Neural cell (in vitro differentiated cells): ENCODE results near the gene CCDC27. TPM values are rescaled to one million over a fixed set of nuclear protein-coding genes. Genes with fewer than 3 reads are reported as not detected.

Source experiments
- H2AFZ ChIP-seq: fragments of 200-600, 300-800 bp; sonication (generic), shearing (Covaris generic); 2 replicates; pipeline ENCODE4 v1.6.0; 2014; ENCODE audit warnings: low read depth, mild to moderate bottlenecking, antibody characterized with exemption, low read length, moderate library complexity
- H3F3A ChIP-seq: fragments of 200-600 bp; shearing (Covaris generic); 2 replicates; pipeline ENCODE4 v1.6.1; 2016; ENCODE audit warnings: mild to moderate bottlenecking, moderate library complexity, mixed read lengths, antibody characterized with exemption, low read length; ENCODE audit not compliant: insufficient read depth, poor library complexity, severe bottlenecking
- H3K27ac ChIP-seq: fragments of 200-600, 300-800 bp; sonication (generic), shearing (Covaris generic); 2 replicates; pipeline ENCODE4 v1.5.1; 2014; ENCODE audit warnings: mild to moderate bottlenecking, low read length, moderate library complexity
- H3K27me3 ChIP-seq: fragments of 300-800, 200-600 bp; sonication (generic), shearing (Covaris generic); 2 replicates; pipeline ENCODE4 v1.6.0; 2014; ENCODE audit warnings: mild to moderate bottlenecking, low read depth, low read length, moderate library complexity; ENCODE audit not compliant: insufficient read depth
- H3K36me3 ChIP-seq: fragments of 300-800, 200-600 bp; sonication (generic), shearing (Covaris generic); 2 replicates; pipeline ENCODE4 v1.5.1; 2014; ENCODE audit warnings: mild to moderate bottlenecking, antibody characterized with exemption, low read length, moderate library complexity; ENCODE audit not compliant: insufficient read depth
- H3K4me2 ChIP-seq: fragments of 300-800, 200-600 bp; sonication (generic), shearing (Covaris generic); 2 replicates; pipeline ENCODE4 v1.6.0; 2014; ENCODE audit warnings: mild to moderate bottlenecking, low read length
- H3K4me3 ChIP-seq: fragments of 300-800, 200-600 bp; sonication (generic), shearing (Covaris generic); 2 replicates; pipeline ENCODE4 v1.5.1; 2014; ENCODE audit warnings: mild to moderate bottlenecking, low read length, moderate library complexity
- H3K79me2 ChIP-seq: fragments of 200-600 bp; shearing (Covaris generic); replicated peaks from 2 replicates; pipeline ENCODE4 v1.6.0; 2014; ENCODE audit warnings: mild to moderate bottlenecking, low read length, moderate library complexity; ENCODE audit not compliant: insufficient read depth
- H3K9ac ChIP-seq: fragments of 300-800, 200-600 bp; sonication (generic), shearing (Covaris generic); 2 replicates; pipeline ENCODE4 v1.6.1; 2016; ENCODE audit warnings: mild to moderate bottlenecking, low read length, mixed read lengths
- H3K9me2 ChIP-seq: fragments of 200-600 bp; shearing (Covaris generic); 2 replicates; pipeline ENCODE4 v1.6.1; 2016; ENCODE audit warnings: mild to moderate bottlenecking, low read length, mixed read lengths; ENCODE audit not compliant: insufficient read depth
- H3K9me3 ChIP-seq: fragments of 200-600, 300-800 bp; sonication (generic), shearing (Covaris generic); 2 replicates; pipeline ENCODE4 v1.6.1; 2016; ENCODE audit warnings: mild to moderate bottlenecking, mixed run types, low read length, moderate library complexity, mixed read lengths
- H4K20me1 ChIP-seq: fragments of 200-600 bp; shearing (Covaris generic); 2 replicates; pipeline ENCODE4 v1.6.1; 2016; ENCODE audit warnings: mild to moderate bottlenecking, mixed run types; ENCODE audit not compliant: insufficient read depth
- CTCF ChIP-seq: fragments of 450-650 bp; IDR thresholded peaks from 2 replicates; pipeline ENCODE4 v1.5.1; 2014; ENCODE audit warnings: antibody characterized with exemption, mild to moderate bottlenecking, moderate library complexity; ENCODE audit not compliant: poor library complexity, severe bottlenecking
- EP300 ChIP-seq: fragments of 450-650 bp; conservative IDR thresholded peaks from 2 replicates; pipeline ENCODE4 v1.6.1; 2014; ENCODE audit warnings: antibody characterized with exemption, mild to moderate bottlenecking, moderate library complexity; ENCODE audit not compliant: poor library complexity, severe bottlenecking
- EZH2 ChIP-seq: fragments of 200-600, 300-800 bp; shearing (Covaris generic), sonication (generic); IDR thresholded peaks from 2 replicates; pipeline ENCODE4 v1.6.1; 2014; ENCODE audit warnings: antibody characterized with exemption, low read length, borderline replicate concordance, mild to moderate bottlenecking; ENCODE audit not compliant: insufficient read depth, poor library complexity, severe bottlenecking
- MXI1 ChIP-seq: fragments of 450-650 bp; conservative IDR thresholded peaks from 2 replicates; pipeline ENCODE4 v1.6.1; 2014; ENCODE audit warnings: antibody characterized with exemption, mild to moderate bottlenecking; ENCODE audit not compliant: poor library complexity, severe bottlenecking
- POLR2AphosphoS5 ChIP-seq: IDR thresholded peaks from 2 replicates; pipeline ENCODE4 v1.6.1; 2012
- RAD21 ChIP-seq: fragments of 450-650 bp; conservative IDR thresholded peaks from 2 replicates; pipeline ENCODE4 v1.6.1; 2014; ENCODE audit warnings: antibody characterized with exemption, mild to moderate bottlenecking, moderate library complexity
- SMC3 ChIP-seq: fragments of 450-650 bp; conservative IDR thresholded peaks from 2 replicates; pipeline ENCODE4 v1.6.1; 2014; ENCODE audit warnings: antibody characterized with exemption, mild to moderate bottlenecking, moderate library complexity; ENCODE audit not compliant: poor library complexity
- TAF1 ChIP-seq: IDR thresholded peaks from 2 replicates; pipeline ENCODE4 v1.6.1; 2012; ENCODE audit warnings: low read depth
- polyA plus RNA-seq: library from polyadenylated mRNA; depleted of rRNA; stranded (reverse); fragments of >200 nt; gene quantifications from 2 replicates; pipeline ENCODE4 v1.2.3, GENCODE V29; 2014
- TF ChIP-seq, protein P1 (sequence below): IDR thresholded peaks from 2 replicates; pipeline ENCODE4 v1.6.1; 2012; ENCODE audit warnings: borderline replicate concordance

CCDC27 gene
- polyA plus RNA-seq, 1 donor from 2014 or later: not detected

GRCh38 chr1:3790500-3790923 is 38.3 kb downstream of the CCDC27 start:
- no peak overlapping the region for H3K4me3 ChIP-seq

DNA sequence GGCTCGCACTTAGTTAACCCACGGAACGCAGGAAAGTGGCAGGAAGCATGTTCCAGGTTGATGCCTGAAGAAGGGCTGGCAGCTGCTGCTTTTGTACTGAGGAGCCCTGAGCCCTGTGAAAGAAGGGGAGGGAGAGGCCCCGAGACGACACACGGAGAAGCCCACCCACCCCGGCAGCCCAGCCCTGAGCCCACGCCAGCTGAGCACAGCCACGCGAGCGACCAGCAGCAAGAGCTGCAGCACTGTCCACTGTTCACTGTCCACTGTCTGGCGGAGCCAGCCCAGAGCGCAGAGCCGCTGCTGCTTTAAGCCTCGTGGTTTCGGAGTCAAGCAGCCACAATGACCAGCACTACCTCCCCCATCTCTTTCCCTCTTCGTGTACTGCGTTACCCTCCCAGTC is 38.7 kb downstream of the CCDC27 start:
- H3K4me2 ChIP-seq: no peak overlapping the region
- H3F3A ChIP-seq: no peaks in the 10 kb centered on the region
- H3K9me3 ChIP-seq: no peaks in the 10 kb centered on the region
- peaks cover 21% of the 10 kb centered on the region for H3K79me2 ChIP-seq
- H3K4me3 ChIP-seq: no peak overlapping the region
- no peak overlapping the region for H3K27ac ChIP-seq
- TF ChIP-seq TAF1 (no peak), CTCF (no peak), RAD21 (no peak), EZH2 (no peak), POLR2AphosphoS5 (no peak), MXI1 (no peak), EP300 (no peak), SMC3 (no peak)
- TF ChIP-seq, protein P1, sequence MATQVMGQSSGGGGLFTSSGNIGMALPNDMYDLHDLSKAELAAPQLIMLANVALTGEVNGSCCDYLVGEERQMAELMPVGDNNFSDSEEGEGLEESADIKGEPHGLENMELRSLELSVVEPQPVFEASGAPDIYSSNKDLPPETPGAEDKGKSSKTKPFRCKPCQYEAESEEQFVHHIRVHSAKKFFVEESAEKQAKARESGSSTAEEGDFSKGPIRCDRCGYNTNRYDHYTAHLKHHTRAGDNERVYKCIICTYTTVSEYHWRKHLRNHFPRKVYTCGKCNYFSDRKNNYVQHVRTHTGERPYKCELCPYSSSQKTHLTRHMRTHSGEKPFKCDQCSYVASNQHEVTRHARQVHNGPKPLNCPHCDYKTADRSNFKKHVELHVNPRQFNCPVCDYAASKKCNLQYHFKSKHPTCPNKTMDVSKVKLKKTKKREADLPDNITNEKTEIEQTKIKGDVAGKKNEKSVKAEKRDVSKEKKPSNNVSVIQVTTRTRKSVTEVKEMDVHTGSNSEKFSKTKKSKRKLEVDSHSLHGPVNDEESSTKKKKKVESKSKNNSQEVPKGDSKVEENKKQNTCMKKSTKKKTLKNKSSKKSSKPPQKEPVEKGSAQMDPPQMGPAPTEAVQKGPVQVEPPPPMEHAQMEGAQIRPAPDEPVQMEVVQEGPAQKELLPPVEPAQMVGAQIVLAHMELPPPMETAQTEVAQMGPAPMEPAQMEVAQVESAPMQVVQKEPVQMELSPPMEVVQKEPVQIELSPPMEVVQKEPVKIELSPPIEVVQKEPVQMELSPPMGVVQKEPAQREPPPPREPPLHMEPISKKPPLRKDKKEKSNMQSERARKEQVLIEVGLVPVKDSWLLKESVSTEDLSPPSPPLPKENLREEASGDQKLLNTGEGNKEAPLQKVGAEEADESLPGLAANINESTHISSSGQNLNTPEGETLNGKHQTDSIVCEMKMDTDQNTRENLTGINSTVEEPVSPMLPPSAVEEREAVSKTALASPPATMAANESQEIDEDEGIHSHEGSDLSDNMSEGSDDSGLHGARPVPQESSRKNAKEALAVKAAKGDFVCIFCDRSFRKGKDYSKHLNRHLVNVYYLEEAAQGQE: no peak
- no peak overlapping the region for H2AFZ ChIP-seq
- peaks cover 7% of the 10 kb centered on the region for H4K20me1 ChIP-seq
- no peaks in the 10 kb centered on the region for H3K36me3 ChIP-seq
- no peaks in the 10 kb centered on the region for H3K27me3 ChIP-seq
- H3K9me2 ChIP-seq: no peaks in the 10 kb centered on the region
- no peak overlapping the region for H3K9ac ChIP-seq

More at GRCh38 chr1:3790500-3790923, 38.3 kb downstream of the CCDC27 start:
- Histone ChIP-seq H2AFZ (no peak overlapping the region), H3K27me3 (no peaks in the 10 kb centered on the region), H4K20me1 (peaks cover 5% of the 10 kb centered on the region), H3K36me3 (no peaks in the 10 kb centered on the region), H3K4me2 (no peak overlapping the region), H3F3A (no peaks in the 10 kb centered on the region), H3K79me2 (peaks cover 18% of the 10 kb centered on the region), H3K9me3 (no peaks in the 10 kb centered on the region), H3K9ac (no peak overlapping the region), H3K27ac (no peak overlapping the region), H3K9me2 (no peaks in the 10 kb centered on the region)
- TF ChIP-seq RAD21 (no peak), SMC3 (no peak), TAF1 (no peak), POLR2AphosphoS5 (no peak), EZH2 (no peak), MXI1 (no peak), CTCF (no peak), EP300 (no peak)
- TF ChIP-seq, protein P1: no peak
